EL (cell line): ENCODE results near the gene TRIM63.

Experiments used
- DNase-seq: peaks from one replicate; pipeline ENCODE4 v3.0.0-alpha.2; 2016

TRIM63 gene

GRCh38 chr1:26031611-26032220 lies 35.7 kb downstream of the TRIM63 start:
- DNase-seq, result peak; percentile 56

- no peak for DNase-seq
These were observed 36.2 kb downstream of the TRIM63 start for GRCh38 chr1:26031196-26031595.

GRCh38 chr1:26029864-26030481 lies 37.5 kb downstream of the TRIM63 start:
- DNase-seq, result no peak

GRCh38 chr1:26029054-26029863 lies 38.2 kb downstream of the TRIM63 start:
- DNase-seq, result no peak

GRCh38 chr1:26028490-26028980 lies 38.9 kb downstream of the TRIM63 start:
- DNase-seq, result no peak

- peak; percentile 30 for DNase-seq
These were observed 39.5 kb downstream of the TRIM63 start for GRCh38 chr1:26027716-26028489.

GRCh38 chr1:26025517-26025916 lies 41.9 kb downstream of the TRIM63 start:
- no peak for DNase-seq

- DNase-seq, result no peak
These were observed 42.4 kb downstream of the TRIM63 start for GRCh38 chr1:26025060-26025459.

GRCh38 chr1:26023826-26024225 lies 43.6 kb downstream of the TRIM63 start:
- DNase-seq, result no peak

GRCh38 chr1:26023009-26023408 lies 44.4 kb downstream of the TRIM63 start:
- no peak for DNase-seq

GRCh38 chr1:26022404-26022779 lies 45.0 kb downstream of the TRIM63 start:
- DNase-seq, result no peak

- DNase-seq, result peak; percentile 50
These were observed 45.6 kb downstream of the TRIM63 start, which contains the start of gene EXTL1 for GRCh38 chr1:26021647-26022403. EXTL1 (plus strand) TSS chr1:26021775; CDS start chr1:26022647, 872 bp downstream.

GRCh38 chr1:26020941-26021646 lies 46.3 kb downstream of the TRIM63 start:
- peak; percentile 72 for DNase-seq

GRCh38 chr1:26020330-26020768 lies 47.1 kb downstream of the TRIM63 start:
- peak; percentile 67 for DNase-seq

- DNase-seq, result peak; percentile 87
These were observed 47.7 kb downstream of the TRIM63 start for GRCh38 chr1:26019641-26020315.

- DNase-seq, result peak; percentile 54
These were observed 49.8 kb downstream of the TRIM63 start for GRCh38 chr1:26017606-26018005.

- no peak for DNase-seq
These were observed 50.4 kb downstream of the TRIM63 start for GRCh38 chr1:26016953-26017545.

GRCh38 chr1:26016258-26016952 lies 51.0 kb downstream of the TRIM63 start:
- no peak for DNase-seq

- peak; percentile 34 for DNase-seq
These were observed 52.1 kb downstream of the TRIM63 start for GRCh38 chr1:26015358-26015757.

GRCh38 chr1:26014179-26014578 lies 53.3 kb downstream of the TRIM63 start:
- DNase-seq, result no peak
